Chondrocyte (in vitro differentiated cells): ENCODE measurements around the gene KATNA1. TPM values are rescaled to one million over a fixed set of nuclear protein-coding genes. Genes with fewer than 3 reads are reported as not detected.
A peak's percentile ranks its signal among the peaks of the same experiment; 100 is the strongest.

Source experiments
- DNase-seq: peaks from one replicate; pipeline ENCODE4 v3.0.0; 2021; ENCODE audit warnings: mixed read lengths, low spot score
- H3K27ac Mint-ChIP-seq: one replicate; pipeline ENCODE4 v1.8.0; 2021; ENCODE audit warnings: mild to moderate bottlenecking, moderate library complexity, mixed read lengths; ENCODE audit not compliant: unreplicated experiment
- H3K27me3 Mint-ChIP-seq: 2 replicates; pipeline ENCODE4 v1.8.0; 2021; ENCODE audit warnings: low read depth, mixed read lengths
- H3K36me3 Mint-ChIP-seq: 2 replicates; pipeline ENCODE4 v1.8.0; 2021; ENCODE audit warnings: low read depth, mixed read lengths
- H3K4me1 Mint-ChIP-seq: 2 replicates; pipeline ENCODE4 v1.8.0; 2021; ENCODE audit warnings: low read depth, mild to moderate bottlenecking, mixed read lengths
- H3K4me3 Mint-ChIP-seq: one replicate; pipeline ENCODE4 v1.8.0; 2021; ENCODE audit warnings: mild to moderate bottlenecking, moderate library complexity, mixed read lengths; ENCODE audit not compliant: unreplicated experiment
- H3K9me3 Mint-ChIP-seq: 2 replicates; pipeline ENCODE4 v1.8.0; 2021; ENCODE audit warnings: low read depth, mixed read lengths
- CTCF ChIP-seq: fragments of 200-600 bp; sonication (generic); IDR thresholded peaks from 2 replicates; pipeline ENCODE4 v1.5.0; 2021; ENCODE audit warnings: antibody characterized with exemption, mild to moderate bottlenecking, moderate library complexity
- total RNA-seq: library from RNA; stranded (reverse); gene quantifications from 3 replicates; pipeline ENCODE4 v1.2.1, GENCODE V29; 2021

The KATNA1 gene
- total RNA-seq, 1 donor from 2014 or later, result 17.1 TPM

GRCh38 chr6:149586149-149586548 is 62.4 kb downstream of the KATNA1 start:
- Mint-ChIP-seq H3K27ac (no peak overlapping the region), H3K4me3 (no peak overlapping the region)
- TF ChIP-seq CTCF, result no peak

DNA sequence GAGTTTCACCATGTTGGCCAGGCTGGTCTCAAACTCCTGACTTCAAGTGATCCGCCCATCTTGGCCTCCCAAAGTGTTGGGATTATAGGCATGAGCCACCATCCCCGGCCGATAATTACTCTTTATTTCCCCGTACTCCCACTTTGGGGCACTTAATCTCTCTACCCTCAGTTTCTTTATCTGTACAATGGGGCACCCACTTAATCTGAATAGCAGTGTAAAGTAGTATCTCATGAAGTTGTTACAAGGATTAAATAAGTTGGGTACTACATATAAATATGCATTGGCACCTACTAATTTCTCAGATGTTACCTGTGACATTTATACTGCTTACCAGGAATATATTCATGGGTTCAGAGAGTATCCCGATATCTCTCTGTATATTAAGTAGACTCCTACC is 67.2 kb downstream of the KATNA1 start:
- Mint-ChIP-seq H3K27ac (no peak overlapping the region), H3K4me1 (no peaks in the 10 kb centered on the region), H3K27me3 (no peaks in the 10 kb centered on the region), H3K9me3 (no peaks in the 10 kb centered on the region), H3K4me3 (no peak overlapping the region), H3K36me3 (peaks cover 10% of the 10 kb centered on the region)
- TF ChIP-seq CTCF, result no peak
- no peak for DNase-seq

More at GRCh38 chr6:149586149-149586548, 62.4 kb downstream of the KATNA1 start:
- no peaks in the 10 kb centered on the region for H3K27me3 Mint-ChIP-seq
- peaks cover 13% of the 10 kb centered on the region for H3K36me3 Mint-ChIP-seq
- DNase-seq, result no peak
- no peaks in the 10 kb centered on the region for H3K4me1 Mint-ChIP-seq
- H3K9me3 Mint-ChIP-seq, result no peaks in the 10 kb centered on the region

GRCh38 chr6:149580880-149581279 is 67.6 kb downstream of the KATNA1 start:
- DNase-seq, result no peak
- H3K36me3 Mint-ChIP-seq, result peaks cover 10% of the 10 kb centered on the region
- no peak overlapping the region for H3K4me3 Mint-ChIP-seq
- no peaks in the 10 kb centered on the region for H3K9me3 Mint-ChIP-seq
- H3K27me3 Mint-ChIP-seq, result no peaks in the 10 kb centered on the region
- no peak overlapping the region for H3K27ac Mint-ChIP-seq
- H3K4me1 Mint-ChIP-seq, result no peaks in the 10 kb centered on the region
- no peak for TF ChIP-seq CTCF

DNA sequence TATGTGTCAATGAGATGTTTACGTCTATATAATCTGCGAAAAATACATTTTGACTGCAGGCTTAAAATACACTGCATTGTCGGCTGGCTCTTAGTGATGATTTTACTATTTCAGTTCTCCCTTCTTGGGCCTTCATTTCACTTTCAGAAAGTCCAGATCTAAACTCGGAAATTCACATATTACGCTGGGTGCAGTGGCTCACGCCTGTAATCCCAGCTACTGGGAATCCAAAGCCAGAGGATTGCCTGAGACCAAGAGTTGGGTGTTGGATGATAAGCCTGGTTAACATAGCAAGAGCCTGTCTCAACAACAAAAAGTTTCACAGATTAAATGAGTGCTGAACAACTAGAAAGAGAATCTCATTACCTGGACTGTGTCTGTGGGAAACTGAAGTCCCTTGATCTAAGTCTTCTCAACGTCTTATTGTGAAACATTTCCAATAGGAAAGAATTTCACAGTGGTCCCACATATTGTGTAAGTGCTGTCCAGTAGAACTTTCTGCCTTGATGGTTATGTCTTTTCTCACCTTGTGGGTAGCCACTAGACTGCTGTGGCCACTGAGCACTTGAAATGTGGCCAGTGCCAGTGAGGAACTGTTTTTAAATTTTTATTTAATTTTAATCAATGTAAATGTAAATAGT is 80.4 kb downstream of the KATNA1 start:
- Mint-ChIP-seq H3K36me3 (no peaks in the 10 kb centered on the region), H3K9me3 (no peaks in the 10 kb centered on the region), H3K4me3 (no peak overlapping the region), H3K4me1 (peaks cover 24% of the 10 kb centered on the region), H3K27ac (no peak overlapping the region), H3K27me3 (no peaks in the 10 kb centered on the region)
- TF ChIP-seq CTCF, result no peak
- no peak for DNase-seq

GRCh38 chr6:149567194-149567586 is 81.3 kb downstream of the KATNA1 start:
- no peak for TF ChIP-seq CTCF
- Mint-ChIP-seq H3K27me3 (no peaks in the 10 kb centered on the region), H3K36me3 (no peaks in the 10 kb centered on the region), H3K4me3 (peak overlapping the region; percentile 92), H3K9me3 (no peaks in the 10 kb centered on the region), H3K27ac (peak overlapping the region; percentile 96), H3K4me1 (peaks cover 24% of the 10 kb centered on the region)
- DNase-seq, result no peak
